NCI-H2196 (cell line): Measurements from ENCODE around the gene NPTX1.

ENCODE experiments used
- DNase-seq: peaks from one replicate; lab custom pipeline; 2025; ENCODE audit not compliant: unreplicated experiment; lab: John Stamatoyannopoulos, UW

The NPTX1 gene

GRCh38 chr17:80429356-80430275, 46.8 kb downstream of the NPTX1 start:
- no peak for DNase-seq

GRCh38 chr17:80428796-80429195, 47.6 kb downstream of the NPTX1 start:
- DNase-seq: no peak

- no peak for DNase-seq
These were observed 48.0 kb downstream of the NPTX1 start for GRCh38 chr17:80428363-80428762.

GRCh38 chr17:80427366-80428282, 48.8 kb downstream of the NPTX1 start:
- DNase-seq: no peak

GRCh38 chr17:80426671-80427326, 49.6 kb downstream of the NPTX1 start:
- DNase-seq: peak; percentile 91

GRCh38 chr17:80425835-80426426, 50.5 kb downstream of the NPTX1 start:
- no peak for DNase-seq

- no peak for DNase-seq
These were observed 51.3 kb downstream of the NPTX1 start for GRCh38 chr17:80424878-80425765.

GRCh38 chr17:80424261-80424660, 52.1 kb downstream of the NPTX1 start:
- no peak for DNase-seq

- DNase-seq: no peak
These were observed 52.7 kb downstream of the NPTX1 start for GRCh38 chr17:80423536-80424225.

- no peak for DNase-seq
These were observed 53.4 kb downstream of the NPTX1 start for GRCh38 chr17:80422981-80423380.

GRCh38 chr17:80422276-80422675, 54.1 kb downstream of the NPTX1 start:
- DNase-seq: no peak

GRCh38 chr17:80421381-80422090, 54.9 kb downstream of the NPTX1 start:
- no peak for DNase-seq

- no peak for DNase-seq
These were observed 57.2 kb downstream of the NPTX1 start for GRCh38 chr17:80419255-80419654.

GRCh38 chr17:80418589-80418988, 57.8 kb downstream of the NPTX1 start:
- DNase-seq: no peak
